D341Med (cell line): ENCODE data around the gene ZNF891.

Experiments used
- DNase-seq: peaks from one replicate; pipeline ENCODE4 v3.0.0; 2012; ENCODE audit warnings: low spot score

The ZNF891 gene

GRCh38 chr12:133130038-133130807 lies at the start of gene ZNF891, which contains the start of gene ZNF10:
Gene ZNF891, minus strand, starts transcription at chr12:133130274. Its CDS starts 8,356 bp downstream, at chr12:133121918.
Gene ZNF10, plus strand, starts transcription at chr12:133130627. Its CDS starts 13,866 bp downstream, at chr12:133144493.
- DNase-seq, result peak; percentile 98

- DNase-seq, result no peak
Measured at GRCh38 chr12:133174901-133175300, 44.8 kb upstream of the ZNF891 start.

GRCh38 chr12:133172491-133172890 lies 42.4 kb upstream of the ZNF891 start:
- DNase-seq, result no peak

GRCh38 chr12:133165776-133166175 lies 35.7 kb upstream of the ZNF891 start:
- DNase-seq, result no peak

GRCh38 chr12:133156125-133156690 lies 26.1 kb upstream of the ZNF891 start:
- no peak for DNase-seq

GRCh38 chr12:133145981-133146380 lies 15.9 kb upstream of the ZNF891 start:
- DNase-seq, result no peak

GRCh38 chr12:133135747-133136146 lies 5.7 kb upstream of the ZNF891 start:
- no peak for DNase-seq

GRCh38 chr12:133130808-133131128 lies 694 bp upstream of the ZNF891 start:
- DNase-seq, result peak; percentile 32

GRCh38 chr12:133129368-133130037 lies 571 bp downstream of the ZNF891 start:
- no peak for DNase-seq

- no peak for DNase-seq
Measured at GRCh38 chr12:133124674-133125073, 5.4 kb downstream of the ZNF891 start.

- DNase-seq, result no peak
Measured at GRCh38 chr12:133120385-133121191, 9.5 kb downstream of the ZNF891 start.

GRCh38 chr12:133108150-133108549 lies 21.9 kb downstream of the ZNF891 start:
- DNase-seq, result no peak

GRCh38 chr12:133107121-133107520 lies 23.0 kb downstream of the ZNF891 start:
- DNase-seq, result no peak

- DNase-seq, result no peak
Measured at GRCh38 chr12:133106253-133106652, 23.8 kb downstream of the ZNF891 start.

GRCh38 chr12:133105620-133106019 lies 24.5 kb downstream of the ZNF891 start:
- no peak for DNase-seq

GRCh38 chr12:133083345-133083744 lies 46.7 kb downstream of the ZNF891 start:
- no peak for DNase-seq

- DNase-seq, result no peak
Measured at GRCh38 chr12:133081159-133081780, 48.8 kb downstream of the ZNF891 start.

GRCh38 chr12:133080368-133081158 lies 49.5 kb downstream of the ZNF891 start, which contains the start of gene ZNF140:
Gene ZNF140, plus strand, starts transcription at chr12:133080923. Its CDS starts 398 bp downstream, at chr12:133081321.
- peak; percentile 94 for DNase-seq

GRCh38 chr12:133080026-133080367 lies 50.1 kb downstream of the ZNF891 start:
- DNase-seq, result peak; percentile 90

- no peak for DNase-seq
Measured at GRCh38 chr12:133073836-133074235, 56.2 kb downstream of the ZNF891 start.

GRCh38 chr12:133063556-133063955 lies 66.5 kb downstream of the ZNF891 start:
- no peak for DNase-seq
